Measurements from ENCODE around the gene ERH.

Gene ERH

DNA sequence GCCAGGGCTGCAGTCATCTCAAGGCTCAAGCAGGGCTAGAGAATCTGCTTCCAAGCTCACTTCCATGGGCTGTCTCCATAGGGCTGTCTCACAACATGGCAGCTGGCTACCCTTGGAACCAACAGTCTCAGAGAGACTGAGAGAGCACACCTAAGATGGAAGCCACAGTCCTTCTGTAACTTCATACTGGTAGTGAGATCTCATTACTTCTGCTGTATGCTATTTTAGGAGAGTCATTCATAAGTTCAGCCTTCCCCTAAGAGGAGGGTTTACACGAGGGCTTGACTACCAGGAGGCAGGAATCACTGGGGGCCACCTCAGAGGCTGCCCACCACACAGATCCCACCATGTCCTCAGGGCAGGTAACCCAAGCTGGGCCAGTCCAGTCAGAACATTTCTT is 29.7 kb downstream of the ERH start:
- peaks cover 3% of the 10 kb centered on the region; the same call in 1 of the 2 replicates for H3K36me3 ChIP-seq (ENCODE audit: control insufficient read depth, insufficient read depth, low read length)
- no peaks in the 10 kb centered on the region for H3K27me3 ChIP-seq (replicated peaks; ENCODE audit: control insufficient read depth, insufficient read depth, low read length)
- no peak for DNase-seq (ENCODE audit: extremely low read depth, insufficient read length)
- TF ChIP-seq, protein P1, sequence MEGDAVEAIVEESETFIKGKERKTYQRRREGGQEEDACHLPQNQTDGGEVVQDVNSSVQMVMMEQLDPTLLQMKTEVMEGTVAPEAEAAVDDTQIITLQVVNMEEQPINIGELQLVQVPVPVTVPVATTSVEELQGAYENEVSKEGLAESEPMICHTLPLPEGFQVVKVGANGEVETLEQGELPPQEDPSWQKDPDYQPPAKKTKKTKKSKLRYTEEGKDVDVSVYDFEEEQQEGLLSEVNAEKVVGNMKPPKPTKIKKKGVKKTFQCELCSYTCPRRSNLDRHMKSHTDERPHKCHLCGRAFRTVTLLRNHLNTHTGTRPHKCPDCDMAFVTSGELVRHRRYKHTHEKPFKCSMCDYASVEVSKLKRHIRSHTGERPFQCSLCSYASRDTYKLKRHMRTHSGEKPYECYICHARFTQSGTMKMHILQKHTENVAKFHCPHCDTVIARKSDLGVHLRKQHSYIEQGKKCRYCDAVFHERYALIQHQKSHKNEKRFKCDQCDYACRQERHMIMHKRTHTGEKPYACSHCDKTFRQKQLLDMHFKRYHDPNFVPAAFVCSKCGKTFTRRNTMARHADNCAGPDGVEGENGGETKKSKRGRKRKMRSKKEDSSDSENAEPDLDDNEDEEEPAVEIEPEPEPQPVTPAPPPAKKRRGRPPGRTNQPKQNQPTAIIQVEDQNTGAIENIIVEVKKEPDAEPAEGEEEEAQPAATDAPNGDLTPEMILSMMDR (IDR thresholded peaks at IDR 0.05; ENCODE audit: insufficient read depth, low read length, poor library complexity, severe bottlenecking) = no peak
- no peak overlapping the region for H3K4me3 ChIP-seq (replicated peaks; ENCODE audit: low read depth, low read length)

DNA sequence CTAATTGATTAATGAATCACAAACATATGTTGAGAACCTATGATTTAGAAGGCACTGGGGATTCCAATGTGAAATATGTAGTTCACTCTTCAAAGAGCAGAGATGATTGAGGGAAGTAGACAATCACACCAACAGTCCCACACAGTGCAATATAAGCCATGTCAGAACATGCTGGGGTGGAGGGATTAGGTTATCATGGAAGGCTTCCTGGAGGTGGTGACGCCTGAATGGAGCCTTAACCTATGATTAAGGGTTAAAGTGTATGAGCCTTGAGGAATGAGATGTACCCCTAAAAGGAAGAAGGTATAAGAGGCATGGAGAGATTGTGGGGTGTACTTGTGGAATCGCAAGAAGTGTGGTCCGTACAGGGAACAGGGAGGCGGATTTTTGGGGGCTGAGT is 31.3 kb downstream of the ERH start:
- TF ChIP-seq, protein P1 (IDR thresholded peaks at IDR 0.05; ENCODE audit: insufficient read depth, low read length, poor library complexity, severe bottlenecking) = no peak
- DNase-seq (ENCODE audit: extremely low read depth, insufficient read length) = no peak
- H3K4me3 ChIP-seq (replicated peaks; ENCODE audit: low read depth, low read length) = no peak overlapping the region

DNA sequence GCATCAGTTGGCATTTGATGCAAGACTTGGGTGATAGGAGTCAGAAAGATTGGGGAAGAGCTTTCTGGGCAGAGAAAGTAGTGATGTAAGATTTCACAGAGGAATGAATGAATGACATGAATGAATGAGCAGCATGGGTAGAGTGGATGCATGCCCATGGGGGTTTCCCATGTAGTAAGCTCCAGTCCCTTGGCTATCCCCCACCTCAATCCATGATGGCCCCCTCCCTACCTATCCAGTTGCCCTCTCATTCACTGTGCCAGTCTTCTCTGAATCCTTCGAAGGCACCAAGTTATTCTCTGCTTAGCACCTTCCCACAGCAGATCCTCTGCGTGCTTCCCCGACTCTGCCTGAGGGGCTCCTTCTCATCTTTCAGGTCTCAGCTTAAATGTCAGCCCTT is 32.0 kb downstream of the ERH start:
- no peaks in the 10 kb centered on the region for H3K27me3 ChIP-seq (replicated peaks; ENCODE audit: control insufficient read depth, insufficient read depth, low read length)
- no peak for DNase-seq (ENCODE audit: extremely low read depth, insufficient read length)
- H3K4me3 ChIP-seq (replicated peaks; ENCODE audit: low read depth, low read length) = no peak overlapping the region
- TF ChIP-seq, protein P1 (IDR thresholded peaks at IDR 0.05; ENCODE audit: insufficient read depth, low read length, poor library complexity, severe bottlenecking) = no peak
- no peaks in the 10 kb centered on the region for H3K36me3 ChIP-seq (ENCODE audit: control insufficient read depth, insufficient read depth, low read length)

More for the DNA sequence above, 31.3 kb downstream of the ERH start:
- no peaks in the 10 kb centered on the region for H3K27me3 ChIP-seq (replicated peaks; ENCODE audit: control insufficient read depth, insufficient read depth, low read length)
- no peaks in the 10 kb centered on the region for H3K36me3 ChIP-seq (ENCODE audit: control insufficient read depth, insufficient read depth, low read length)

DNA sequence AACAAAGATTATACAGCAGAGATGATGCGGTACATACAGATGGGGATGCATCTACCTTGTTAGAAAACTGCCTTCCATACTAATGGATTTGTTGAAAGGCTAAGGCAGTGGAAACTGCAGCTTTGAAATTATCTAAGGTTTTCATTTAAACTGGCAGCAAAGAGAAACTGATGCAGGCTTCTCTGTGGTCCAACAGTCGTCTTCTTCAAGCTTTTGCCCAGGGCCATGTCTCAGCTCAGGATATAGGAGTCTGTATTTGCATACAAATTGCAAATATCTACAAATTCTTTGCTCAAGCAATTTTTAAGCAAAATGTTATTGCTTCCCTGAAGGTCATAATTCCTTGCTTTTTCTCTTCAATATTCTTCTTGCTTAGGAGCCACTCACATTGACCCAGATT is 33.7 kb downstream of the ERH start:
- DNase-seq (ENCODE audit: extremely low read depth, insufficient read length) = no peak
- H3K36me3 ChIP-seq (ENCODE audit: control insufficient read depth, insufficient read depth, low read length) = no peaks in the 10 kb centered on the region
- no peak overlapping the region for H3K4me3 ChIP-seq (replicated peaks; ENCODE audit: low read depth, low read length)
- no peaks in the 10 kb centered on the region for H3K27me3 ChIP-seq (replicated peaks; ENCODE audit: control insufficient read depth, insufficient read depth, low read length)
- TF ChIP-seq, protein P1 (IDR thresholded peaks at IDR 0.05; ENCODE audit: insufficient read depth, low read length, poor library complexity, severe bottlenecking) = no peak

DNA sequence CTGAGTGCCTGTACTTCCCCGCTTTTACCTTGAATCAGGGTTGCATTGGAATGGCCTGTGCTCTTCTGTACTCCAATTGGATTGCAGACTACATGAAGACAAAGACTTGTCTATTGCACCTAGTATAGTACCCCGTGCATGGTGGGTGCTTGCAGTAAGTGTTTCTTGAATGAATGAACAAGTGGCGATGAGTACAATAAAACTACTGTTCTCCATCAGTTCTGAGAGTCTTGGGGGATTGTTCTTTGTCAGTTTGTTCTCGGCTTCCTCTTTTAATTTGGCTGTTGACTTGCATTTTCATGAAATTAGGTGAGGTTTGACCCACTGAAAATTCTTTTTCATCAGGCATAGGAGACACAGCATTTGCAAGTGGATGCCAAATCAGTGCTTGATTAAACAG is 34.1 kb downstream of the ERH start:
- DNase-seq (ENCODE audit: extremely low read depth, insufficient read length) = no peak
- no peaks in the 10 kb centered on the region for H3K27me3 ChIP-seq (replicated peaks; ENCODE audit: control insufficient read depth, insufficient read depth, low read length)
- no peak overlapping the region for H3K4me3 ChIP-seq (replicated peaks; ENCODE audit: low read depth, low read length)
- TF ChIP-seq, protein P1 (IDR thresholded peaks at IDR 0.05; ENCODE audit: insufficient read depth, low read length, poor library complexity, severe bottlenecking) = no peak
- H3K36me3 ChIP-seq (ENCODE audit: control insufficient read depth, insufficient read depth, low read length) = no peaks in the 10 kb centered on the region

DNA sequence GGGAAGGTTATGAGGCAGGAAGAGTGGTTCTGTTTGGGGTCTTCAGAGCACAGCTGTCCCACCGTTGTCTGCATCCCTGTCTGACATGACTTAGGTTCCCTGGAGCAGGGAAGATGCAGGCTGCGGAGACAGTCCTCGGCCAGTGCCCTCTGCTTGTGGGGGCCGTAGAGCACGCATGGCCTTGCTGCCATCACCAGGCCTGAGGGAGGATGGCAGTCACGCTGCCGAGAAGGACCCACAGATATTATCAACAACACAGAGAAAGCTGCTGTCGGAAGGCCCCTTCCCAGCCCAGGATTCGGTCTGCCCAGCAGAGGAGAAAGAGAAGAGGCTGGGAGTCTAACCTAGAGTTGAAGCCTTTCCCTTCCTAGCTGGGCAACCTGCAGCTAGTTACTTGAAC is 35.0 kb downstream of the ERH start:
- no peaks in the 10 kb centered on the region for H3K36me3 ChIP-seq (ENCODE audit: control insufficient read depth, insufficient read depth, low read length)
- TF ChIP-seq, protein P1 (IDR thresholded peaks at IDR 0.05; ENCODE audit: insufficient read depth, low read length, poor library complexity, severe bottlenecking) = peak; percentile 9
- H3K4me3 ChIP-seq (replicated peaks; ENCODE audit: low read depth, low read length) = no peak overlapping the region
- no peaks in the 10 kb centered on the region for H3K27me3 ChIP-seq (replicated peaks; ENCODE audit: control insufficient read depth, insufficient read depth, low read length)
- DNase-seq (ENCODE audit: extremely low read depth, insufficient read length) = no peak

Data from GM06990 (cell line).